Stomach (tissue), 4 donors: ENCODE data around the gene CAPRIN1.

Experiments used
- CTCF ChIP-seq, 7 experiments: fragments of 450-650 bp in 4 of 7; fragments of 200-600 bp in 3 of 7; sonication (generic) in 3 of 7; IDR thresholded peaks; one replicate each; pipeline ENCODE4 v1.5.1; 2016 to 2019; ENCODE audit warnings: antibody characterized with exemption in 7 of 7, control low read depth in 2 of 7, mild to moderate bottlenecking in 1 of 7
- EP300 ChIP-seq: sonication (generic); formaldehyde crosslinking; IDR thresholded peaks from one replicate; pipeline ENCODE4 v1.6.1; 2017; ENCODE audit warnings: antibody characterized with exemption

GRCh38 chr11:34105957-34106504 lies 54.5 kb downstream of the CAPRIN1 start:
- no peak for TF ChIP-seq EP300
- TF ChIP-seq CTCF (IDR thresholded peaks at IDR 0.05): no peak
